ENCODE measurements around the gene CASP10. TPM values are rescaled to one million over a fixed set of nuclear protein-coding genes. Genes with fewer than 3 reads are reported as not detected.

CASP10 gene
- total and polyA plus RNA-seq, 2 experiments from 2014 or later, result 1.6 to 11.0 TPM

DNA sequence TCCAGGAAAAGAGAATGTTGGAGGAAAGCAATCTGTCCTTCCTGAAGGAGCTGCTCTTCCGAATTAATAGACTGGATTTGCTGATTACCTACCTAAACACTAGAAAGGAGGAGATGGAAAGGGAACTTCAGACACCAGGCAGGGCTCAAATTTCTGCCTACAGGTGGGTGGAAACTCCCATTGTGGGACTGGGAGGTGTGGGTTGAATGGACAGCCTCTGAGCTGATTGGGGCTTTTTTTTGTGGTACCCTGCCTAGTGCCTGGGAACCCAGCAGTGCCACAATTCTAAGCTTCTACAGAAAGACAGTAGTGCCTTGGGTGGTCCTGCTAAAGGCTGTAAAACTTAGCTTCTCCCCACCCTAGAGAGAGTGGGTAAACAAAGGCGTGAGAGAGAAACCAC, 83.7 kb downstream of the CASP10 start:
- Histone ChIP-seq H3K36me3 (replicated peaks; ENCODE audit: insufficient read depth, low read depth) (no peaks in the 10 kb centered on the region), H4K20me1 (ENCODE audit: insufficient read depth, poor library complexity, severe bottlenecking) (no peaks in the 10 kb centered on the region), H2AFZ (no peak overlapping the region), H3K4me2 (no peak overlapping the region), H3K27ac (no peak overlapping the region), H3K9me2 (replicated peaks; ENCODE audit: insufficient read depth) (no peaks in the 10 kb centered on the region), H3K27me3 (no peaks in the 10 kb centered on the region), H3K79me2 (peaks cover 37% of the 10 kb centered on the region), H3K9me3 (ENCODE audit: low read depth) (no peaks in the 10 kb centered on the region), H3K4me1 (ENCODE audit: insufficient read depth) (peaks cover 4% of the 10 kb centered on the region), H3K4me3 (no peak overlapping the region)
- TF ChIP-seq, protein P1, sequence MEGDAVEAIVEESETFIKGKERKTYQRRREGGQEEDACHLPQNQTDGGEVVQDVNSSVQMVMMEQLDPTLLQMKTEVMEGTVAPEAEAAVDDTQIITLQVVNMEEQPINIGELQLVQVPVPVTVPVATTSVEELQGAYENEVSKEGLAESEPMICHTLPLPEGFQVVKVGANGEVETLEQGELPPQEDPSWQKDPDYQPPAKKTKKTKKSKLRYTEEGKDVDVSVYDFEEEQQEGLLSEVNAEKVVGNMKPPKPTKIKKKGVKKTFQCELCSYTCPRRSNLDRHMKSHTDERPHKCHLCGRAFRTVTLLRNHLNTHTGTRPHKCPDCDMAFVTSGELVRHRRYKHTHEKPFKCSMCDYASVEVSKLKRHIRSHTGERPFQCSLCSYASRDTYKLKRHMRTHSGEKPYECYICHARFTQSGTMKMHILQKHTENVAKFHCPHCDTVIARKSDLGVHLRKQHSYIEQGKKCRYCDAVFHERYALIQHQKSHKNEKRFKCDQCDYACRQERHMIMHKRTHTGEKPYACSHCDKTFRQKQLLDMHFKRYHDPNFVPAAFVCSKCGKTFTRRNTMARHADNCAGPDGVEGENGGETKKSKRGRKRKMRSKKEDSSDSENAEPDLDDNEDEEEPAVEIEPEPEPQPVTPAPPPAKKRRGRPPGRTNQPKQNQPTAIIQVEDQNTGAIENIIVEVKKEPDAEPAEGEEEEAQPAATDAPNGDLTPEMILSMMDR (IDR thresholded peaks at IDR 0.05; ENCODE audit: poor library complexity), result no peak
- TF ChIP-seq EZH2phosphoT487 (IDR thresholded peaks at IDR 0.05; ENCODE audit: low read depth, severe bottlenecking, unreplicated experiment), result no peak
- no peak for TF ChIP-seq EZH2 (IDR thresholded peaks at IDR 0.05; ENCODE audit: borderline replicate concordance)
- no peak for DNase-seq (ENCODE audit: low spot score)
- WGBS (ENCODE audit: low lambda C conversion rate, missing lambda C conversion rate), result 100% methylated on average over 2 of the region's 2 CpGs

DNA sequence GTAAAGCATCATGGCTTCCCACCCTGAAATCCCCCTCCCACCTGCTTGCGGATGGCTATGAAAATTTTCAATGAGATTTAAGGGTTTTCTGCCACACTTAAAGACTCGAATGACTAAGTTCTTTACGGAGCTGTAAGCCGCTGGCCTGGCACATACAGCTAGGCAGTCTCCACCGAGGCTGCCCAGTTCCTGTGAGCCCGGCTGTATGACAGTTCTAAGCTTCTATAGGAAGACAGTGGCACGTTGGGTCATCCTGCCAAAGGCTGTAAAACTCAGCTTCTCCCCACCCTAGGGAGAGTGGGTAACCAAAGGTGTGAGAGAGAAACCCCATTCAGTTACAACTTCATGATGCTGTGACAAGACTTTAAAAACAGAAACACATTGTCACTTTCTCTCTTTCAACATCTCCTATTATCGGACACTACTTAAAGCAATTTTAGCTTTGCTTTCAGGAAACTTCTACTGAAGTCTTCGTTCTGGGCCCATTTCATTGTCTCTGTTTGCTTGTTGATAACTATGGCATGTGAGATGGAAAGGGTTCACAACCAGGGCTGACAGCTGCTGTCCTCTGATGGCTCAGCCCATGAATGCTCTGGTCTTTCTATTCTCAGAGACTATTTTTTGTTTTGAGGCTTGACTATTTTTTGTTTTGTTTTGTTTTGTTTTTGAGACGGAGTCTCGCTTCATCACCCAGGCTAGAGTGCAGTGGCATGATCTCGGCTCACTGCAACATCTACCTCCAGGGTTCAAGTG, 84.5 kb downstream of the CASP10 start:
- Histone ChIP-seq H3K27me3 (no peaks in the 10 kb centered on the region), H3K27ac (no peak overlapping the region), H3K36me3 (replicated peaks; ENCODE audit: insufficient read depth, low read depth) (no peaks in the 10 kb centered on the region), H2AFZ (no peak overlapping the region), H3K4me2 (no peak overlapping the region), H4K20me1 (ENCODE audit: insufficient read depth, poor library complexity, severe bottlenecking) (no peaks in the 10 kb centered on the region), H3K4me1 (ENCODE audit: insufficient read depth) (no peaks in the 10 kb centered on the region), H3K4me3 (no peak overlapping the region), H3K9me3 (ENCODE audit: low read depth) (no peaks in the 10 kb centered on the region), H3K9me2 (replicated peaks; ENCODE audit: insufficient read depth) (no peaks in the 10 kb centered on the region), H3K79me2 (peaks cover 31% of the 10 kb centered on the region)
- 87% methylated on average over 12 of the region's 12 CpGs for WGBS (ENCODE audit: low lambda C conversion rate, missing lambda C conversion rate)
- no peak for DNase-seq (ENCODE audit: low spot score)
- TF ChIP-seq EZH2phosphoT487 (IDR thresholded peaks at IDR 0.05; ENCODE audit: low read depth, severe bottlenecking, unreplicated experiment) (no peak), EZH2 (IDR thresholded peaks at IDR 0.05; ENCODE audit: borderline replicate concordance) (no peak)
- TF ChIP-seq, protein P1 (IDR thresholded peaks at IDR 0.05; ENCODE audit: poor library complexity), result no peak

DNA sequence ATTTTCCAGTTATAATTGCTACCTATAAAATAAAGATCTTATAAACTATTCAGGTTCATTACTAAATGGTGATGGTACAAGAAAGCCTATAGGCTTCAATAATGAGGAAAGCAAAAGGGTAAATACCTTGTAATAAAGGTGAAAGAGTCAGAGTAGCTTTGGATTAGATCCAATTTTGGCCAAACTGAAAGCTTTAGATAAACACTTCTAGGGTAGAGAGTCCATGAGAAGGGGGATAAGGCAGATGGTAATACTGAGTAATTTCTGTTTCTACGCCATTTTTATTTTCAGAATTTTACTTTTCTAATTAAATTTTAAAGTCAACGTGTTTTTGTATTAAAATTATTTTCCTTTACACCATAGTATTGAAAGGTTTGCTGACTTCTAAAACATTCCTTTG, 86.8 kb downstream of the CASP10 start:
- Histone ChIP-seq H2AFZ (no peak overlapping the region), H3K4me1 (ENCODE audit: insufficient read depth) (no peaks in the 10 kb centered on the region), H3K4me3 (no peak overlapping the region), H3K4me2 (no peak overlapping the region), H3K9me2 (replicated peaks; ENCODE audit: insufficient read depth) (no peaks in the 10 kb centered on the region), H3K9me3 (ENCODE audit: low read depth) (no peaks in the 10 kb centered on the region), H3K36me3 (replicated peaks; ENCODE audit: insufficient read depth, low read depth) (no peaks in the 10 kb centered on the region), H4K20me1 (ENCODE audit: insufficient read depth, poor library complexity, severe bottlenecking) (no peaks in the 10 kb centered on the region), H3K79me2 (peaks cover 8% of the 10 kb centered on the region), H3K27me3 (no peaks in the 10 kb centered on the region), H3K27ac (no peak overlapping the region)
- TF ChIP-seq EZH2 (IDR thresholded peaks at IDR 0.05; ENCODE audit: borderline replicate concordance), result no peak
- no peak for TF ChIP-seq EZH2phosphoT487 (IDR thresholded peaks at IDR 0.05; ENCODE audit: low read depth, severe bottlenecking, unreplicated experiment)
- TF ChIP-seq, protein P1 (IDR thresholded peaks at IDR 0.05; ENCODE audit: poor library complexity), result no peak
- DNase-seq (ENCODE audit: low spot score), result no peak
- 97% methylated on average over 2 of the region's 2 CpGs for WGBS (ENCODE audit: low lambda C conversion rate, missing lambda C conversion rate)
